CD4-positive, alpha-beta T cell treated with Interferon alpha-2 for 1 hour (primary cell): Measurements from ENCODE around the gene ADGRA3.
"Not testable (repeated sequence)": the region's sequence is repeated elsewhere in the genome, so short reads cannot be mapped to it uniquely, and the experiment has no call there.

ENCODE experiments used
- DNase-seq, 2 donors: peaks; one replicate each; pipeline ENCODE4 v3.0.0-alpha.2; 2020 to 2022

ADGRA3 gene

GRCh38 chr4:22480675-22481327 lies 35.1 kb downstream of the ADGRA3 start:
- no peak for DNase-seq

- DNase-seq, result no peak
Measured at GRCh38 chr4:22478426-22478825, 37.4 kb downstream of the ADGRA3 start.

GRCh38 chr4:22477813-22478182 lies 38.1 kb downstream of the ADGRA3 start:
- DNase-seq, result no peak

GRCh38 chr4:22477136-22477812 lies 38.6 kb downstream of the ADGRA3 start:
- no peak for DNase-seq

- no peak for DNase-seq
Measured at GRCh38 chr4:22476011-22476410, 39.9 kb downstream of the ADGRA3 start.

- DNase-seq, result not testable (repeated sequence)
Measured at GRCh38 chr4:22475311-22475646, 40.6 kb downstream of the ADGRA3 start.

- DNase-seq, result no peak
Measured at GRCh38 chr4:22474636-22475310, 41.1 kb downstream of the ADGRA3 start.

- no peak for DNase-seq
Measured at GRCh38 chr4:22473268-22473667, 42.6 kb downstream of the ADGRA3 start.

GRCh38 chr4:22471999-22472461 lies 43.8 kb downstream of the ADGRA3 start:
- DNase-seq, result no peak

- no peak for DNase-seq
Measured at GRCh38 chr4:22471419-22471818, 44.4 kb downstream of the ADGRA3 start.

- DNase-seq, result no peak
Measured at GRCh38 chr4:22466581-22466980, 49.3 kb downstream of the ADGRA3 start.

- DNase-seq, result no peak
Measured at GRCh38 chr4:22465996-22466395, 49.9 kb downstream of the ADGRA3 start.

- no peak for DNase-seq
Measured at GRCh38 chr4:22465349-22465748, 50.5 kb downstream of the ADGRA3 start.

- no peak for DNase-seq
Measured at GRCh38 chr4:22463179-22463578, 52.7 kb downstream of the ADGRA3 start.

- no peak for DNase-seq
Measured at GRCh38 chr4:22462688-22463087, 53.2 kb downstream of the ADGRA3 start.

- DNase-seq, result no peak
Measured at GRCh38 chr4:22460266-22460665, 55.6 kb downstream of the ADGRA3 start.

GRCh38 chr4:22458098-22458497 lies 57.8 kb downstream of the ADGRA3 start:
- no peak for DNase-seq

GRCh38 chr4:22457348-22457747 lies 58.5 kb downstream of the ADGRA3 start:
- no peak for DNase-seq

- DNase-seq, result no peak
Measured at GRCh38 chr4:22456291-22456690, 59.6 kb downstream of the ADGRA3 start.

GRCh38 chr4:22454955-22455354 lies 60.9 kb downstream of the ADGRA3 start:
- no peak for DNase-seq

- DNase-seq, result no peak
Measured at GRCh38 chr4:22454216-22454838, 61.5 kb downstream of the ADGRA3 start.

GRCh38 chr4:22444813-22445212 lies 71.1 kb downstream of the ADGRA3 start:
- DNase-seq, result no peak

GRCh38 chr4:22442956-22443355 lies 72.9 kb downstream of the ADGRA3 start:
- no peak for DNase-seq

GRCh38 chr4:22440999-22441398 lies 74.9 kb downstream of the ADGRA3 start:
- no peak for DNase-seq
